ENCODE data around the gene ST3GAL2. TPM values are rescaled to one million over a fixed set of nuclear protein-coding genes. Genes with fewer than 3 reads are reported as not detected.

ST3GAL2 gene
- total and polyA plus RNA-seq, 2 donors (not counting 3 experiments of a cell fraction or from before 2014, with no cell fraction given): 23.0 to 50.4 TPM

DNA sequence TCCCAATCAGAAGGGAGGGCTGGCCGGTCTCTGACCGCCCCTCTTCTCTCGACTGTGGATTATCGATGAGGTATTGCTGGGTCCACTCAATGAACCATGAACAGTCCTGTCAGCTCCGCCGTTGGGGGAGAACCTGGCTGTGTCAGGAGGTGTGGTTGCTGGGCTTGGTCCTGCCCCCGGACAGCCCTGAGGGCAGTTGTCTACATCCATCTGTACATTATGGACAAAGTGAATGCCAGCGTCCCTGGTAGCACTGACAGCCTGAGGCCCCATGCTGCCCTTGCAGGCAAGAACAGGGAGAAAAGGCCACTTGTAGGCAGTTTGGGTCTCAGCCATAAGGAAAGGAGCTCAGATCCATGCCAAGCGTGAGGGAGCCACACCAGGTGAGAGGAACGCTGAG is 38.9 kb downstream of the ST3GAL2 start:
- no peak for DNase-seq (ENCODE audit: low read depth, low spot score)
- intact Hi-C loops (cut with micrococcal nuclease): no loop called here

More for the DNA sequence above, 38.9 kb downstream of the ST3GAL2 start:
- ChIA-PET POLR2A (interaction anchor here (0.6 kb wide), 1 partner anchor 46 kb away, joined by 3 read pairs; no protein-coding TSS in a partner anchor), CTCF (interaction anchor here (1.2 to 1.5 kb wide), 3 partner anchors 28 to 71 kb away, joined by 3 to 4 read pairs (median 4); no protein-coding TSS in a partner anchor)
- Histone ChIP-seq H3K36me3 (ENCODE audit: control insufficient read depth in 2 of 2, extremely low read depth in 1 of 2, insufficient read depth in 2 of 2, low read length in 2 of 2) (peaks cover 3 to 23% of the 10 kb centered on the region in 2 experiments), H3K9ac (replicated peaks; ENCODE audit: extremely low read depth, insufficient read depth, low read length) (no peak overlapping the region), H3K4me2 (ENCODE audit: insufficient read depth, low read length) (no peak overlapping the region), H3K9me1 (replicated peaks; ENCODE audit: control insufficient read depth, extremely low read depth, insufficient read depth, low read length) (no peaks in the 10 kb centered on the region), H3K9me3 (replicated peaks; ENCODE audit: control insufficient read depth, insufficient read depth, low read length) (no peaks in the 10 kb centered on the region), H4K20me1 (replicated peaks; ENCODE audit: control insufficient read depth, extremely low read depth, insufficient read depth, low read length) (no peaks in the 10 kb centered on the region), H3K4me1 (ENCODE audit: control insufficient read depth, extremely low read depth, insufficient read depth, low read length) (peaks cover 10% of the 10 kb centered on the region), H3K27ac (ENCODE audit: insufficient read depth, low read depth, low read length) (no peak overlapping the region), H2AFZ (ENCODE audit: low read depth, low read length) (no peak overlapping the region), H3K4me3 (replicated peaks in 1 of 3; ENCODE audit: insufficient read depth in 1 of 3, low read depth in 1 of 3, low read length in 3 of 3) (no peak overlapping the region), H3K79me2 (ENCODE audit: control insufficient read depth, insufficient read depth, low read length) (peaks cover 13% of the 10 kb centered on the region), H3K27me3 (ENCODE audit: control insufficient read depth in 2 of 2, insufficient read depth in 2 of 2, low read length in 2 of 2) (no peaks in the 10 kb centered on the region)
- dilution Hi-C loops (cut with MboI; ENCODE audit: extremely low pct_ligation_motif_present, low sequenced_read_pairs): no loop called here
- TF ChIP-seq POLR2A (IDR thresholded peaks at IDR 0.05; ENCODE audit: low read depth, low read length): no peak
- TF ChIP-seq, protein P1, sequence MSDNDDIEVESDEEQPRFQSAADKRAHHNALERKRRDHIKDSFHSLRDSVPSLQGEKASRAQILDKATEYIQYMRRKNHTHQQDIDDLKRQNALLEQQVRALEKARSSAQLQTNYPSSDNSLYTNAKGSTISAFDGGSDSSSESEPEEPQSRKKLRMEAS (IDR thresholded peaks at IDR 0.05; ENCODE audit: insufficient read depth, insufficient read length): no peak
- TF ChIP-seq JUN (IDR thresholded peaks at IDR 0.05; ENCODE audit: borderline replicate concordance, insufficient read depth, insufficient read length, low read depth): no peak
- TF ChIP-seq FOS (IDR thresholded peaks at IDR 0.05; ENCODE audit: borderline replicate concordance, insufficient read depth, low read length): no peak
- TF ChIP-seq, protein P2, sequence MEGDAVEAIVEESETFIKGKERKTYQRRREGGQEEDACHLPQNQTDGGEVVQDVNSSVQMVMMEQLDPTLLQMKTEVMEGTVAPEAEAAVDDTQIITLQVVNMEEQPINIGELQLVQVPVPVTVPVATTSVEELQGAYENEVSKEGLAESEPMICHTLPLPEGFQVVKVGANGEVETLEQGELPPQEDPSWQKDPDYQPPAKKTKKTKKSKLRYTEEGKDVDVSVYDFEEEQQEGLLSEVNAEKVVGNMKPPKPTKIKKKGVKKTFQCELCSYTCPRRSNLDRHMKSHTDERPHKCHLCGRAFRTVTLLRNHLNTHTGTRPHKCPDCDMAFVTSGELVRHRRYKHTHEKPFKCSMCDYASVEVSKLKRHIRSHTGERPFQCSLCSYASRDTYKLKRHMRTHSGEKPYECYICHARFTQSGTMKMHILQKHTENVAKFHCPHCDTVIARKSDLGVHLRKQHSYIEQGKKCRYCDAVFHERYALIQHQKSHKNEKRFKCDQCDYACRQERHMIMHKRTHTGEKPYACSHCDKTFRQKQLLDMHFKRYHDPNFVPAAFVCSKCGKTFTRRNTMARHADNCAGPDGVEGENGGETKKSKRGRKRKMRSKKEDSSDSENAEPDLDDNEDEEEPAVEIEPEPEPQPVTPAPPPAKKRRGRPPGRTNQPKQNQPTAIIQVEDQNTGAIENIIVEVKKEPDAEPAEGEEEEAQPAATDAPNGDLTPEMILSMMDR (IDR thresholded peaks at IDR 0.05; ENCODE audit: extremely low read depth in 1 of 2, insufficient read depth in 1 of 2, low read depth in 1 of 2, low read length in 2 of 2): no peak
- no peak for TF ChIP-seq MYC (IDR thresholded peaks at IDR 0.05; ENCODE audit: low read depth, low read length)
- TF ChIP-seq POLR2AphosphoS5 (IDR thresholded peaks at IDR 0.05; ENCODE audit: insufficient read depth, low read depth, low read length): no peak
- TF ChIP-seq EZH2 (IDR thresholded peaks at IDR 0.05; ENCODE audit: borderline replicate concordance, low read depth, low read length, severe bottlenecking): no peak
- BruUV-seq (replicated peaks): no TSS peak
- no peak for FAIRE-seq

All from endothelial cell of umbilical vein (primary cell).